HL-60 (cell line): ENCODE results near the gene NLRP4.
"Not testable (repeated sequence)": the region's sequence is repeated elsewhere in the genome, so short reads cannot be mapped to it uniquely, and the experiment has no call there.

Source experiments
- DNase-seq, 2 experiments: peaks; one replicate each; pipeline ENCODE4 v3.0.0-alpha.2; 2010 to 2020; ENCODE audit warnings: low read depth in 1 of 2, low spot score in 1 of 2
- H3K27ac ChIP-seq: fragments of 250-450 bp; sonication (Bioruptor Pico); replicated peaks from 2 replicates; pipeline ENCODE4 v1.5.1; 2020; ENCODE audit warnings: mild to moderate bottlenecking, moderate library complexity
- H3K27me3 ChIP-seq: fragments of 250-450 bp; sonication (Bioruptor Pico); 2 replicates; pipeline ENCODE4 v1.5.1; 2021; ENCODE audit warnings: mild to moderate bottlenecking, moderate library complexity; ENCODE audit not compliant: insufficient read depth, poor library complexity, severe bottlenecking
- H3K4me3 ChIP-seq: replicated peaks from 2 replicates; pipeline ENCODE4 v1.5.1; 2011; ENCODE audit warnings: mild to moderate bottlenecking, control low read depth, low read length; ENCODE audit not compliant: insufficient read depth
- GABPA ChIP-seq: IDR thresholded peaks from 2 replicates; pipeline ENCODE4 v1.6.1; 2012; ENCODE audit warnings: low read depth
- POLR2AphosphoS5 ChIP-seq: IDR thresholded peaks from 2 replicates; pipeline ENCODE4 v1.6.1; 2012; ENCODE audit warnings: low read depth
- SPI1 ChIP-seq: IDR thresholded peaks from 2 replicates; pipeline ENCODE4 v1.6.1; 2012; ENCODE audit warnings: low read depth, mild to moderate bottlenecking, borderline replicate concordance
- TF ChIP-seq, protein P1 (sequence below): IDR thresholded peaks from one replicate; pipeline ENCODE4 v1.5.1; 2011; ENCODE audit warnings: low read length, control low read depth, inconsistent platforms; ENCODE audit not compliant: insufficient read depth
- TF ChIP-seq, protein P2 (sequence below): IDR thresholded peaks from 2 replicates; pipeline ENCODE4 v1.6.1; 2012; ENCODE audit warnings: low read depth; ENCODE audit not compliant: insufficient replicate concordance

Gene NLRP4

DNA sequence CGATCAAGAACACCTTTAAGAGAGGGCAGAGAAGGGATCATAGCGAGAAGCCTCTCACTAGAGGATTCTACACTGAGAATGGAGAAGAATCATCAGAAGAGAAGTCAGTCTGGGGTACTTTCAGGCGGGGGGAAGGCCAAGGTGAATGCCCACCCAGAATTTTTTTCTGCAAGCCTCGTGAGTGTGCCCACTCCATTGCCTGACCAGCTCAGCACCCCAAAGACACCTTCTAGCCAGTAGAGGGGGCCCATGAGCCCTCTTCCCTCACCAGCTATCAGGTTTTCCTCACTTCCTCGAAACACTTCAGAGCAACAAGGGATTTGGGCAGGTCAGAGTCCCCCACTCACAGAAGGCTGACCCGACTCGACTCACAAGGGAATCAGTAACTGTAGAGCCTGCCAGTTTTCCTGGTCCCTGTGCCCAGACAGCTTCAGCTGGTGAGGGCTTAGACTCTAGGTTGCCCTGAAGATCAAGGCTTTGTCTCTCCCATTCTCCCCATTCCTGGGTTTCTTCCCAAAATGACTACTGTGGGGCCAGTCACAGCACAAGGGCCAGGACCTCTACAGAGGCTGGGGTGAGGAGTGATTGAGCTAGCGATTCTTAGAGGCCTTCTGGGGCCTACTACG is 77.4 kb downstream of the NLRP4 start:
- Histone ChIP-seq H3K4me3 (no peak overlapping the region), H3K27me3 (no peaks in the 10 kb centered on the region), H3K27ac (no peak overlapping the region)
- peak in 1 of 2 experiments; percentile 8 for DNase-seq
- TF ChIP-seq POLR2AphosphoS5 (no peak), SPI1 (no peak), GABPA (no peak)
- TF ChIP-seq, protein P1, sequence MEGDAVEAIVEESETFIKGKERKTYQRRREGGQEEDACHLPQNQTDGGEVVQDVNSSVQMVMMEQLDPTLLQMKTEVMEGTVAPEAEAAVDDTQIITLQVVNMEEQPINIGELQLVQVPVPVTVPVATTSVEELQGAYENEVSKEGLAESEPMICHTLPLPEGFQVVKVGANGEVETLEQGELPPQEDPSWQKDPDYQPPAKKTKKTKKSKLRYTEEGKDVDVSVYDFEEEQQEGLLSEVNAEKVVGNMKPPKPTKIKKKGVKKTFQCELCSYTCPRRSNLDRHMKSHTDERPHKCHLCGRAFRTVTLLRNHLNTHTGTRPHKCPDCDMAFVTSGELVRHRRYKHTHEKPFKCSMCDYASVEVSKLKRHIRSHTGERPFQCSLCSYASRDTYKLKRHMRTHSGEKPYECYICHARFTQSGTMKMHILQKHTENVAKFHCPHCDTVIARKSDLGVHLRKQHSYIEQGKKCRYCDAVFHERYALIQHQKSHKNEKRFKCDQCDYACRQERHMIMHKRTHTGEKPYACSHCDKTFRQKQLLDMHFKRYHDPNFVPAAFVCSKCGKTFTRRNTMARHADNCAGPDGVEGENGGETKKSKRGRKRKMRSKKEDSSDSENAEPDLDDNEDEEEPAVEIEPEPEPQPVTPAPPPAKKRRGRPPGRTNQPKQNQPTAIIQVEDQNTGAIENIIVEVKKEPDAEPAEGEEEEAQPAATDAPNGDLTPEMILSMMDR = peak; percentile 9

DNA sequence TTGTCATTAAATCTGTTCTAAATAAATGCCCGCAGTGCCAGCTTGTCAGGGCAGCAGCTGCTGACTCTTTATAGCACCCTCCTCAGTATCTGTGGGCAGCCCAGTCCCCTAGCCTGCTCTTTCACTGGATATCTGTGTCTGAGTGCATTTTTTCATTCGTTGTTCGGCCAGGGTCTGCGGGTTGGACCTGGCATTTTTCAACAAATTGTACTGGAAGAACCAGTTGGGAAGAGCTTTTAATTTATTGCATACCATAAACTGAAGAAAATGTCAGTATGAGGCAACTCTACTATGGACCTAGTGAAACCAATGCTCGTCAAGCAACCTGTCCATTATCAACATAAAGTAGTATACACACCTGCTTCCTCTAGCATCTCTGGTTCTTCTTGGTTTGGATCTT is 87.2 kb downstream of the NLRP4 start:
- Histone ChIP-seq H3K27ac (no peak overlapping the region), H3K27me3 (no peaks in the 10 kb centered on the region), H3K4me3 (no peak overlapping the region)
- DNase-seq = no peak
- TF ChIP-seq GABPA (no peak), POLR2AphosphoS5 (no peak), SPI1 (no peak)
- TF ChIP-seq, protein P2, sequence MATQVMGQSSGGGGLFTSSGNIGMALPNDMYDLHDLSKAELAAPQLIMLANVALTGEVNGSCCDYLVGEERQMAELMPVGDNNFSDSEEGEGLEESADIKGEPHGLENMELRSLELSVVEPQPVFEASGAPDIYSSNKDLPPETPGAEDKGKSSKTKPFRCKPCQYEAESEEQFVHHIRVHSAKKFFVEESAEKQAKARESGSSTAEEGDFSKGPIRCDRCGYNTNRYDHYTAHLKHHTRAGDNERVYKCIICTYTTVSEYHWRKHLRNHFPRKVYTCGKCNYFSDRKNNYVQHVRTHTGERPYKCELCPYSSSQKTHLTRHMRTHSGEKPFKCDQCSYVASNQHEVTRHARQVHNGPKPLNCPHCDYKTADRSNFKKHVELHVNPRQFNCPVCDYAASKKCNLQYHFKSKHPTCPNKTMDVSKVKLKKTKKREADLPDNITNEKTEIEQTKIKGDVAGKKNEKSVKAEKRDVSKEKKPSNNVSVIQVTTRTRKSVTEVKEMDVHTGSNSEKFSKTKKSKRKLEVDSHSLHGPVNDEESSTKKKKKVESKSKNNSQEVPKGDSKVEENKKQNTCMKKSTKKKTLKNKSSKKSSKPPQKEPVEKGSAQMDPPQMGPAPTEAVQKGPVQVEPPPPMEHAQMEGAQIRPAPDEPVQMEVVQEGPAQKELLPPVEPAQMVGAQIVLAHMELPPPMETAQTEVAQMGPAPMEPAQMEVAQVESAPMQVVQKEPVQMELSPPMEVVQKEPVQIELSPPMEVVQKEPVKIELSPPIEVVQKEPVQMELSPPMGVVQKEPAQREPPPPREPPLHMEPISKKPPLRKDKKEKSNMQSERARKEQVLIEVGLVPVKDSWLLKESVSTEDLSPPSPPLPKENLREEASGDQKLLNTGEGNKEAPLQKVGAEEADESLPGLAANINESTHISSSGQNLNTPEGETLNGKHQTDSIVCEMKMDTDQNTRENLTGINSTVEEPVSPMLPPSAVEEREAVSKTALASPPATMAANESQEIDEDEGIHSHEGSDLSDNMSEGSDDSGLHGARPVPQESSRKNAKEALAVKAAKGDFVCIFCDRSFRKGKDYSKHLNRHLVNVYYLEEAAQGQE = no peak
- TF ChIP-seq, protein P1 = no peak

DNA sequence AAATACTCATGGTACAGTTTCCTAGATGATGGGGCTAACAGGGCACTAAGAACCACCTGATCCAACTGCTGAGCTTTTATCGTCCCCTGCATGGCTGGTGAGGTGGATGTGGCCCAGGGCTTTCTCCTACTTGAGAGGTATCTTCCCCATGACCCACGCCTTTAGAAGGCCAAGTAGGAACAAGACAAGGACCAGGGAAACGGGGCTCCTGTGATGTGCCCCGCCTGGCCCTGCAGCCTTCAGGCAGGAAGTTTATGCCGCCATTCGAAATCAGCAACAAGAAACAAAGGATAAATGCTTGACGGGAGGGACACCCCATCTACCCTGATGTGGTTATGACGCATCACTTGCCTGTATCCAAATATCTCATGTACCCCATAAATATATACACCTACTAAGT is 91.7 kb downstream of the NLRP4 start:
- Histone ChIP-seq H3K27me3 (no peaks in the 10 kb centered on the region), H3K27ac (no peak overlapping the region), H3K4me3 (no peak overlapping the region)
- DNase-seq = no peak
- TF ChIP-seq, protein P2 = no peak
- TF ChIP-seq, protein P1 = no peak
- TF ChIP-seq GABPA = no peak

DNA sequence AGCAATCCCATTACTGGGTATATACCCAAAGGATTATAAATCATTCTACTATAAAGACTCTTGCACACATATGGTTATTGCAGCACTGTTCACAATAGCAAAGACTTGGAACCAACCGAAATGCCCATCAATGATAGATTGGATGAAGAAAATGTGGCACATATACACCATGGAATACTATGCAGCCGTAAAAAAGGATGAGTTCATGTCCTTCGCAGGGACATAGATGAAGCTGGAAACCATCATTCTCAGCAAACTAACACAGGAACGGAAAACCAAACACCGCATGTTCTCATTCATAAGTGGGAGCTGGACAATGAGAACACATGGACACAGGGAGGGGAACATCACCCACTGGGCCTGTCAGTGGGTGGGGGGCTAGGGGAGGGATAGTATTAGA is 92.9 kb downstream of the NLRP4 start:
- not testable (repeated sequence) for H3K27ac ChIP-seq, H3K27me3 ChIP-seq, H3K4me3 ChIP-seq, DNase-seq
